ENCODE results near the gene SMOC1.

The SMOC1 gene

DNA sequence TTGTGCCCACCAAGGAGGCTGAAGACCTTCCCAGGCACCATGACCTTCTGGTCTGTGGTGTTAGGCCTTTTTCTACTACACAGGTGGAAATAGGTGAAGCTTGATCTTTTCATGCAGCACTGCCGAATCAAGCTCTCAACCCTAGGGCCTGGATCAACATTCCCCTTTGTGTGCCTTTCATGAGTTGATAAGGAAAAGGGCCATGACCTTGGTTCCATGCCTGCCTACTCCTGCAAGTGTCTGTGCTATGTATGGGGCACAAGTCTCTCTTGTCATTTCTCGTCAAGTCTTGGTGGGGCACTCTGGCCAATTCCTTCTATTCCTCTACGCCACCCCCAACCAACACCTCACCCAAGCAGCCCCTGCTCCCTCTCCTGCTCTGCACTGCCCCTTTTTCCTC is 155.0 kb downstream of the SMOC1 start:
- no peak for DNase-seq (ENCODE audit: low read depth in 2 of 2)

- DNase-seq (ENCODE audit: low read depth in 2 of 2), result no peak
Observed at GRCh38 chr14:70036665-70037064, 157.4 kb downstream of the SMOC1 start.

- DNase-seq (ENCODE audit: low read depth in 2 of 2), result no peak
Observed at GRCh38 chr14:70043001-70043400, 163.8 kb downstream of the SMOC1 start.

- DNase-seq (ENCODE audit: low read depth in 2 of 2), result no peak
Observed at GRCh38 chr14:70045310-70045709, 166.1 kb downstream of the SMOC1 start.

DNA sequence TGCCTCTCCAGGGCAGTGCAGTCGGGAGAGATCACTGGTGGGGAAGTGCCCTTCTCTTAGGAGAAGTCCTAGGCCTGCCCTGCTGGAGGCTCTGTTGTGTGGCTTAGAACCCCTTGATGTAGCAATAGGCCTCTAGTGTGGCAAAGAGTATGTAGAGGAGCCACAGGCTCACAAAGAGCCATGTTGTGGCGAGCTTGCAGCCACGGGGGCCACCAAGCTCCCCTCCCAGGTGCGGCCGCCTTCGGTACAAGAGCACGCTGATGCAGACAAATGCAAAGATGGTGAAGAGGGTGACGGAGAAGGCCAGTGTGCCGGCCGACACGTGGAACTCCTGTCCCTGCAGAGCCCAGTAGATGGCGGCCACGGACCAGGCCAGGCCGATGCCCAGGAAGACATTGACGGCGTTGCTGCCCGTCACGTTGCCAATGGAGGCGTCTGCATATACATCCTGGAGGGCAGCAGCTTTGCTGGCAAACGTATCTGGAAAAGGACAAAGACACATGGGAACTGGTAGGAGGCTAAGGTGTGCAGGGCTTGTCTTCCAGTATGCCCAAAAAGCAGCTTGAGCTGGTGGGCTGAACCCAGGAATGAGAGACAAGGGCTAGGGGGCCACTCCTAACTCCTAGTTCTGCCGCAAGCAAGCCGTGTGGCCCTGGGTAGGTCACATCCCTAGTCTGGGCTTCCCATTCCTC is 166.8 kb downstream of the SMOC1 start:
- DNase-seq (ENCODE audit: low read depth in 2 of 2), result no peak

DNA sequence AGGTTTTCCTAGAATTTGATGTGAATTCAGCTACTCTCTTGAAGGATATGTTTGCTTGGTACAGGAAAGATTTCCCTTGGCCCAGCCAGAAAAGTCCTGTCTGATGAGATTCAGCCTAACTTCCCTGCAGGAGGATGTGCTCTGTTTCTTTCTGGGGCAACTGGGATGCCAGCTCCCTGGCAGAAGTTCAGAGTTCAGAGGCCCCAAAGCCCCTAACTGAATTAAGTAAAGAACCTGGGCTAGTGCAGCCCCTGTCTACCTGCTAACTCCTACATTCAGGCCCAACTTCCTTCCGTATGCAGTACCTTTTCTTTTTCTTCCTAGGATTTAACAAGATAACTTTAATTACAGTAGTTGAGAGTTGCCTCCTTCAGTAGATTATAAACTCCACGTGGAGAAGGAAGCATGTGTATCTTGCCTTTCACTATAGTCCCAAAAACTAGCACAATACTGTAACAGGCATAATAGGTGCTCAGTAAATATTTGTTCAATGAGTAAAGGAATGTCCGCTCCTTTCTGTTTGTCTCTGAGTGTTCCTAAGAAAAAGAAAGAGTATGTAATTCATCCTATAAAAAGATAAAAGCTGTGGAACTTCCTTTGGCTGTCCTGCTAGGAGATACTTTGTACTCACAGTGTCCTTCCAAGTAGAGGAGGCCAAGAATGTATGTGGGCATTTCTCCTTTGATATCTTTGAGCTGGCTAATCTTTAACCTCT is 168.5 kb downstream of the SMOC1 start:
- no peak for DNase-seq (ENCODE audit: low read depth in 2 of 2)

- DNase-seq (ENCODE audit: low read depth in 2 of 2), result no peak
Observed at GRCh38 chr14:70048313-70048654, 169.1 kb downstream of the SMOC1 start.

- no peak for DNase-seq (ENCODE audit: low read depth in 2 of 2)
Observed at GRCh38 chr14:70049605-70050004, 170.4 kb downstream of the SMOC1 start.

DNA sequence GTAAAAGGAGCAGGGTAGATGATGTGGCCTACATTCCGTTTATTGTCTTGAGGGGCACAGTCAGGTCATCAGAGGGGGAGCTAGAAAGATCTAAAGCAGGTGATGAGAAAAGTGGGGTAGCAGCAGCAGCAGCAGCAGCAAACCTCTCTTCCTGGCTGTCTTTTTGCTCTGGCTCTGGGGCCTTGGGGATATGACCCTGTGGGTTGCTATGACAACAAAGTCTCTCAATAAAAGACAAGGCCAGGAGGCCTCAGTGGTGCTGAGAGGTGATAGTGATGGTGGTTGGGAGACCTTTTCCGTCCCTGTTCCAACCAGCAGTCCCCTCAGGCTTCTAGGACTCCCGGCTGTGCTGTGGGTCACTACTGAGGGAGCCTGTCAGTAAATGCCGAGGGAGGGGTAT is 170.9 kb downstream of the SMOC1 start:
- DNase-seq (ENCODE audit: low read depth in 2 of 2), result no peak

DNA sequence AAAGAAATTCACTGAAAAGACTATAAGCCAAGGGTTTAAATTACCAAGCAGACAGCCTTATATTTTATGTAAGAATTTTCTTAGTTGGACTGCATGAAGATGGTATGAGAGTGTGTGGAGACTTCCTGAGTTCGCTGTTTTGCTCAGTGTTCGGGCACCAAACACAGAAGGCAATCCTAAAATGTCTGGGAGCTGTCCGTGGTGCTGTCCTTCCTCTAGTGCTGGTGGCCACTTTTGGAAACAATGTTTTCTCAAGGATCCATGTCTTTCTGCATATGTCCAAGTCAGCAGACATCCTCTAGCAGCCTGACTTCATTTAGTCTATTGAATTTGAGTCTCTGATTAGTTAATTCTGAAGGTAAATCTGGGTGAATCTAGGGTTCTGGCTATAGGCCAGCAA is 173.8 kb downstream of the SMOC1 start:
- DNase-seq (ENCODE audit: low read depth in 2 of 2), result no peak

GRCh38 chr14:70057519-70058136 is 178.4 kb downstream of the SMOC1 start:
- no peak for DNase-seq (ENCODE audit: low read depth in 2 of 2)

GRCh38 chr14:70059545-70059944 is 180.3 kb downstream of the SMOC1 start:
- no peak for DNase-seq (ENCODE audit: low read depth in 2 of 2)

DNA sequence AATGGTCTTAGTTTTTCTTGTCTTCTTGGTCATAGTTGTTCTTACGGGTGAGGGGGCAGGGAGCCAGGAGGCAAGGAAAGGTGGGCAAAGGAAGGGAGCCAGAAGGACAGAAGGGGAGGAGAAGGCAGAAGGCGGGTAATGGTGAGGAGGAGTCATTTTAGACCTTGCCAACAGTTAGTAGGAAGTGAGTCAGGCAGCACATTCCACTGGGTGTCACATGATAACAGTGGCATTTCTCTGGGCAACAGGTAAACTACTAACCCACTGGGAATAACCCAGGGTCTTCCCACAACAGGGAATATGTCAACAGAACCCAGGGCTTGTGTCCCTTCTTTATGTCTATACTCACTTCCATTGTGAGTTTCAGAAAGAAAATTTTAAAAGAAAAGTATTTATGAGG is 181.9 kb downstream of the SMOC1 start:
- DNase-seq (ENCODE audit: low read depth in 2 of 2), result no peak

DNA sequence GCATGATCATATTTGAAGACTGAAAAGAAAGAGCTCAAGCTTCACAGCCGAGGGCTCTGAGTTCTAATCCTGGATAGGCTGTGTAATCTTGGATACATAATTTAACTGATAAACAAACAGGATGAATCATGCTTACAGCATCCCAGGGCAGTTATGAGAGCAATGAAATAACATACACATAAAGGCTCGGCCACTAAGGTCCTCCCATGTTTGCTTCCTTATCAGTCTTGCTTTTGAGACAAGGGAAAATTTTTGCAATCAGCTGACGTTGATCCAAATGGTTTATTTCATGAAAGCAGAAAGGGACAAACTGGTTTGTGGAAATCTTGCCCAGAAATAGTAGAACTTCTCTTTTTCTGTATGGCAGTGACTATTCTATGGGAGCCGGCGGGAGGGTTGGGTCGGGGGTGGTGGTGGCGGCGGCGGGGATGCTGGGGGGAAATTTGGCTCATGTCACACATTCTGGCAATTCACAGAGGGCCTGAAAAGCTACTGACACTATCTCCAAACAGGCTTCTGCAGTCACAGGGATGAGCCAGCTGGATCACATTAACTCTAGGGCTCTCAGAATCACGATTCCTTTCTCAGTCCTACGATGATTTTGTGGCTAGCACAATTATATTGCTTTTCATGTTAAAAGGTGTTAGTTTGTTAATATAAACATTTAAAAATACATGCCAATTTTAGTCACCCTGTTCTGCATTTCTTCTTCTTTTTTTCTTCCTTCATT is 185.1 kb downstream of the SMOC1 start:
- no peak for DNase-seq (ENCODE audit: low read depth in 2 of 2)

GRCh38 chr14:70067810-70068209 is 188.6 kb downstream of the SMOC1 start:
- no peak for DNase-seq (ENCODE audit: low read depth in 2 of 2)

- DNase-seq (ENCODE audit: low read depth in 2 of 2), result no peak
Observed at GRCh38 chr14:70069186-70069585, 190.0 kb downstream of the SMOC1 start.

GRCh38 chr14:70073924-70074566 is 194.8 kb downstream of the SMOC1 start:
- DNase-seq (ENCODE audit: low read depth in 2 of 2), result peak; percentile 11 to 36

DNA sequence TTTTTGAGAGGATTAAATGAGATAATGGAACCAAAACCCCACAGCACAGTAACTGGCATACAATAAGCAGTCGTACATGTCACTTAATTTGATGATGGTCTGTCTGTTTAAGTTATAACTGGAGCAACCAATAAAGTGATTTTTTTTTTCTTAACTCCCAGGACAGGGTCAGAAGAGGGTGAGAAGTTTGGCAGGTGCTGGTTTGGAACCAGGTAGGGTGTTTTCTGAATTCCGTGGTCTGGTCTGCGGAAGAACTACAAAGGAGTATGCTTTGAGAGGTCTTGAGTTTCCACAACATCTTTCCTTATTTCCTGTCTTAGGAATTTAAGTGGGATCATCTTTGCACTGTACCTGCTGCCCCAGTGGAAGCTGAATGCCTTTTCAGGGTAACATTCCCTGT is 197.8 kb downstream of the SMOC1 start:
- no peak for DNase-seq (ENCODE audit: low read depth in 2 of 2)

DNA sequence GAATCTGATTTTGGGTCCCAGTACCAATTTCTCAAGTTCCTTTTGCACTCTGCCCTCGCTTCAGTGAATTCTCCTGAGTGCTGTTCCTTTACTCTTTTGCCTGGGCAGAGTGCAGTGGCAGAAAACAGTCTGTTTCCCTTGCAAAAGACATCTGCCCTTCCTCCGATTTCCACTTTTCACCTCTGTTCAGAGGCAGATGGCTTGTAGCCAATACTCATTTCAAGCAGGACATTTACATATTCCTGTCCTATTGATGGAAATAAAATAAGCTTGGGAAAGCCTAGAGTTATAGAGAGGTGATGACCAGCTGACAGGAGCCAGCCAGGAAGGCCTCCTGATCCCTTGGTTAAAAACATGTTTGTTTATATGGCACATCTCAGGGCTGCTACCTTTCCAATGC is 198.5 kb downstream of the SMOC1 start:
- no peak for DNase-seq (ENCODE audit: low read depth in 2 of 2)

GRCh38 chr14:70078329-70078728 is 199.1 kb downstream of the SMOC1 start:
- no peak for DNase-seq (ENCODE audit: low read depth in 2 of 2)

DNA sequence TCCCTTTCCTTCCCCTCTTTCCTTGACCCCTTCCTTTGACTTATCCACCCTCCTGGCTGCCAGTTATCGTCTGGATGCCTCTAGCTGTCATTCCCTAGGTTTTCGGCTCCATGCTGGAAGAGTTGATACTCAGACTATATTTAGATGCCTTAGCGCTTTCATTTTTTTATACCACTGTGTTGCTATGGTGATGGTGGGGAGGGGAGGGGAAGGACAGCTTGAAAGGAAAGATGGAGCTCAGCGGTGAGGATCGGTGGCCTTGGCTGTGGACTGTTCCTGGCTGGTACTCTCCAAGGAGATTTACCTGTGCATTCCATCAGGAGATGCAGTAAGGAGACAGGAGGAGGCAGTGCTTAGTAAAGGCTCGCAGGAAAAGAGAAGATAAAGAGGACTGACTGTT is 200.9 kb downstream of the SMOC1 start:
- no peak for DNase-seq (ENCODE audit: low read depth in 2 of 2)
